ENCODE measurements around the gene AP1S2. TPM values are rescaled to one million over a fixed set of nuclear protein-coding genes. Genes with fewer than 3 reads are reported as not detected.

AP1S2 gene
- total RNA-seq, 1 donor from 2014 or later, result 99.3 TPM

DNA sequence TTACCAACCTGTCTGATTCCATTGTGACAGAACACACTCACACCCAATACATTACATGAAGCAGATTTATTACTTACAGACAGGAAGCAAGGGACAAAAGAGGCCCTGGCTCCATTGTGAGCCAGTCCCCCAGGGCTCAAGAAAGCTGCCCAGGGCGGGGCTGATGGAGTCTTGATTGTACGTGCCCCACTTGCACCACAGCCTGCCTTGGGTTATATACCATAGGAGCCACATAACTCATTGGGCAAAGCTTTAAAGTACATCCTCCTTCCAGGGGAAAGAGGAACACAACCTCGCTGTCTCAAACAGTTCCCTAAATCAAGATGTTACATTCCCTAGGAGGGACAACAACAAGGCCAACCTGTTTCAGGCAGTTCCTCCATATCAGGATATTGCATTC, 67.7 kb downstream of the AP1S2 start:
- Histone ChIP-seq H3K27me3 (no peaks in the 10 kb centered on the region), H3K27ac (no peak overlapping the region), H3K4me3 (no peak overlapping the region), H3K36me3 (peaks cover 11 to 17% of the 10 kb centered on the region in 2 donors), H3K9me3 (no peaks in the 10 kb centered on the region), H3K4me1 (peaks cover 2 to 9% of the 10 kb centered on the region in 2 donors)
- TF ChIP-seq, protein P1, sequence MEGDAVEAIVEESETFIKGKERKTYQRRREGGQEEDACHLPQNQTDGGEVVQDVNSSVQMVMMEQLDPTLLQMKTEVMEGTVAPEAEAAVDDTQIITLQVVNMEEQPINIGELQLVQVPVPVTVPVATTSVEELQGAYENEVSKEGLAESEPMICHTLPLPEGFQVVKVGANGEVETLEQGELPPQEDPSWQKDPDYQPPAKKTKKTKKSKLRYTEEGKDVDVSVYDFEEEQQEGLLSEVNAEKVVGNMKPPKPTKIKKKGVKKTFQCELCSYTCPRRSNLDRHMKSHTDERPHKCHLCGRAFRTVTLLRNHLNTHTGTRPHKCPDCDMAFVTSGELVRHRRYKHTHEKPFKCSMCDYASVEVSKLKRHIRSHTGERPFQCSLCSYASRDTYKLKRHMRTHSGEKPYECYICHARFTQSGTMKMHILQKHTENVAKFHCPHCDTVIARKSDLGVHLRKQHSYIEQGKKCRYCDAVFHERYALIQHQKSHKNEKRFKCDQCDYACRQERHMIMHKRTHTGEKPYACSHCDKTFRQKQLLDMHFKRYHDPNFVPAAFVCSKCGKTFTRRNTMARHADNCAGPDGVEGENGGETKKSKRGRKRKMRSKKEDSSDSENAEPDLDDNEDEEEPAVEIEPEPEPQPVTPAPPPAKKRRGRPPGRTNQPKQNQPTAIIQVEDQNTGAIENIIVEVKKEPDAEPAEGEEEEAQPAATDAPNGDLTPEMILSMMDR (IDR thresholded peaks at IDR 0.05), result no peak
- no peak for DNase-seq (ENCODE audit: low spot score in 2 of 2)
- intact Hi-C loops (cut with DNase I), result no loop called here

DNA sequence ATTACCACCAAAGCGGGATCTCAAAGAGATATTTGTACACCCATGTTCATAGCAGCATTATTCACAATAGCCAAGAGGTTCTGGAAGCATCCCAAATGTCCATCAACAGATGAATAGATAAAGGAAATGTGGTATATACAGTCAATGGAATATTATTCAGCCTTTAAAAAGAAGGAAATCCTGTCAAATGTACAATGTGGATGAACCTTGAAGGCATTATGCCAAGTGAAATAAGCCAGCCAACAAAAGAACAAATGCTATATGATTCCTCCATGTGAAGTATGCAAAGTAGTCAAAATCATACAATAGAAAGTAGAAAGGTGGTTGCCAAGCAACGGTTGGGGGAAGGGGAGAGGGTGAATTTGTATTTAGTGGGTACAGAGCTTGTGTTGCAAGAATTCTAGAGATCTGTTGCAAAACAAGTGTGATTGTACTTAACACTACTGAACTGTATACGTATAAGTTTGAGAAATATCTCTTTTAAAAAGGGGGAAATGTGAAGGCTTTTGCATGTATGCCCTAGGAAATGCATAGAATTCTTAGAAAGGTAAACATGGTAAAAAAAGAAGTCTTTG, 69.3 kb downstream of the AP1S2 start:
- DNase-seq (ENCODE audit: low spot score in 2 of 2), result no peak
- intact Hi-C loops (cut with DNase I), result no loop called here
- Histone ChIP-seq H3K4me1 (peaks cover 0 to 3% of the 10 kb centered on the region in 2 donors), H3K9me3 (no peaks in the 10 kb centered on the region), H3K27ac (no peak overlapping the region), H3K4me3 (no peak overlapping the region), H3K36me3 (peaks cover 21 to 30% of the 10 kb centered on the region in 2 donors), H3K27me3 (no peaks in the 10 kb centered on the region)
- TF ChIP-seq, protein P1 (IDR thresholded peaks at IDR 0.05), result no peak

- intact Hi-C loops (cut with DNase I), result no loop called here
- peaks cover 21 to 53% of the 10 kb centered on the region in 2 donors for H3K36me3 ChIP-seq
These were observed 72.5 kb downstream of the AP1S2 start for GRCh38 chrX:15781961-15782699.

More at GRCh38 chrX:15781961-15782699, 72.5 kb downstream of the AP1S2 start:
- no peaks in the 10 kb centered on the region for H3K27me3 ChIP-seq
- H3K4me3 ChIP-seq, result no peak overlapping the region
- H3K4me1 ChIP-seq, result no peaks in the 10 kb centered on the region
- H3K27ac ChIP-seq, result no peak overlapping the region
- no peak for DNase-seq (ENCODE audit: low spot score in 2 of 2)
- TF ChIP-seq, protein P1 (IDR thresholded peaks at IDR 0.05), result no peak
- H3K9me3 ChIP-seq, result no peaks in the 10 kb centered on the region

Other genes with a start within 250 kb of the AP1S2 start
- gene CLTRN, start 190.0 kb downstream of the AP1S2 start, total RNA-seq, result not detected
- 13.5 TPM for gene CA5B, start 116.5 kb downstream of the AP1S2 start, total RNA-seq
- gene ZRSR2, start 64.3 kb downstream of the AP1S2 start, total RNA-seq, result 0.64 TPM